ES-I3 (cell line): ENCODE results near the gene PLPP6.
A peak's percentile ranks its signal among the peaks of the same experiment; 100 is the strongest.

ENCODE experiments used
- H3K36me3 ChIP-seq: 2 replicates; pipeline ENCODE4 v1.6.1; 2013; ENCODE audit warnings: mild to moderate bottlenecking, low read length, control low read depth, moderate library complexity; ENCODE audit not compliant: insufficient read depth
- H3K4me1 ChIP-seq: 2 replicates; pipeline ENCODE4 v1.6.1; 2013; ENCODE audit warnings: mild to moderate bottlenecking, control low read depth, low read length; ENCODE audit not compliant: insufficient read depth
- H3K9ac ChIP-seq: 2 replicates; pipeline ENCODE4 v1.6.1; 2013; ENCODE audit warnings: low read depth, mild to moderate bottlenecking, low read length, moderate library complexity
- H3K9me3 ChIP-seq: 2 replicates; pipeline ENCODE4 v1.6.1; 2013; ENCODE audit warnings: mild to moderate bottlenecking, low read length, moderate library complexity; ENCODE audit not compliant: control insufficient read depth, insufficient read depth

PLPP6 gene

GRCh38 chr9:4662108-4662988 is at the start of gene PLPP6:
Gene PLPP6 (plus strand): TSS chr9:4662294. CDS start chr9:4662376, 82 bp downstream.
- H3K9me3 ChIP-seq: no peaks in the 10 kb centered on the region
- peaks cover 6% of the 10 kb centered on the region; the same call in 1 of the 2 replicates for H3K4me1 ChIP-seq
- peak within 1 kb of the TSS; percentile 77 for H3K9ac ChIP-seq
- no peaks in the 10 kb centered on the region for H3K36me3 ChIP-seq

- Histone ChIP-seq H3K36me3 (no peaks in the 10 kb centered on the region), H3K9me3 (no peaks in the 10 kb centered on the region), H3K4me1 (peaks cover 23% of the 10 kb centered on the region), H3K9ac (no peak overlapping the region)
Measured at GRCh38 chr9:4614627-4615026, 47.5 kb upstream of the PLPP6 start.

- no peaks in the 10 kb centered on the region for H3K9me3 ChIP-seq
- H3K9ac ChIP-seq: no peak overlapping the region
- H3K36me3 ChIP-seq: no peaks in the 10 kb centered on the region
- peaks cover 28% of the 10 kb centered on the region for H3K4me1 ChIP-seq
Measured at GRCh38 chr9:4615251-4615650, 46.8 kb upstream of the PLPP6 start.

GRCh38 chr9:4615778-4616177 is 46.3 kb upstream of the PLPP6 start:
- H3K9me3 ChIP-seq: no peaks in the 10 kb centered on the region
- no peaks in the 10 kb centered on the region for H3K36me3 ChIP-seq
- no peak overlapping the region for H3K9ac ChIP-seq
- H3K4me1 ChIP-seq: peaks cover 33% of the 10 kb centered on the region

GRCh38 chr9:4617752-4618151 is 44.3 kb upstream of the PLPP6 start:
- Histone ChIP-seq H3K9me3 (no peaks in the 10 kb centered on the region), H3K9ac (no peak overlapping the region), H3K4me1 (peaks cover 48% of the 10 kb centered on the region), H3K36me3 (no peaks in the 10 kb centered on the region)

- Histone ChIP-seq H3K4me1 (peaks cover 48% of the 10 kb centered on the region), H3K36me3 (no peaks in the 10 kb centered on the region), H3K9ac (no peak overlapping the region), H3K9me3 (no peaks in the 10 kb centered on the region)
Measured at GRCh38 chr9:4618700-4619099, 43.4 kb upstream of the PLPP6 start.

- Histone ChIP-seq H3K9ac (no peak overlapping the region), H3K36me3 (no peaks in the 10 kb centered on the region), H3K9me3 (no peaks in the 10 kb centered on the region), H3K4me1 (peaks cover 47% of the 10 kb centered on the region)
Measured at GRCh38 chr9:4620057-4620765, 41.9 kb upstream of the PLPP6 start.

GRCh38 chr9:4620881-4621555 is 41.1 kb upstream of the PLPP6 start:
- H3K4me1 ChIP-seq: peaks cover 45% of the 10 kb centered on the region
- H3K36me3 ChIP-seq: no peaks in the 10 kb centered on the region
- no peaks in the 10 kb centered on the region for H3K9me3 ChIP-seq
- no peak overlapping the region for H3K9ac ChIP-seq

GRCh38 chr9:4622016-4622415 is 40.1 kb upstream of the PLPP6 start:
- H3K4me1 ChIP-seq: peaks cover 47% of the 10 kb centered on the region
- no peaks in the 10 kb centered on the region for H3K36me3 ChIP-seq
- H3K9ac ChIP-seq: no peak overlapping the region
- H3K9me3 ChIP-seq: no peaks in the 10 kb centered on the region

GRCh38 chr9:4630836-4631235 is 31.3 kb upstream of the PLPP6 start:
- no peaks in the 10 kb centered on the region for H3K36me3 ChIP-seq
- no peak overlapping the region for H3K9ac ChIP-seq
- no peaks in the 10 kb centered on the region for H3K9me3 ChIP-seq
- H3K4me1 ChIP-seq: peaks cover 14% of the 10 kb centered on the region

GRCh38 chr9:4638968-4639367 is 23.1 kb upstream of the PLPP6 start:
- H3K4me1 ChIP-seq: no peaks in the 10 kb centered on the region; the same call in 1 of the 2 replicates
- no peaks in the 10 kb centered on the region for H3K36me3 ChIP-seq
- H3K9ac ChIP-seq: no peak overlapping the region
- no peaks in the 10 kb centered on the region for H3K9me3 ChIP-seq

- Histone ChIP-seq H3K9ac (no peak overlapping the region), H3K9me3 (no peaks in the 10 kb centered on the region)
Measured at GRCh38 chr9:4639420-4639819, 22.7 kb upstream of the PLPP6 start.

GRCh38 chr9:4640027-4640426 is 22.1 kb upstream of the PLPP6 start:
- Histone ChIP-seq H3K36me3 (no peaks in the 10 kb centered on the region), H3K9me3 (no peaks in the 10 kb centered on the region), H3K4me1 (no peaks in the 10 kb centered on the region; the same call in 1 of the 2 replicates), H3K9ac (no peak overlapping the region)

More at GRCh38 chr9:4639420-4639819, 22.7 kb upstream of the PLPP6 start:
- Histone ChIP-seq H3K4me1 (no peaks in the 10 kb centered on the region; the same call in 1 of the 2 replicates), H3K36me3 (no peaks in the 10 kb centered on the region)

GRCh38 chr9:4642351-4642750 is 19.7 kb upstream of the PLPP6 start:
- no peak overlapping the region for H3K9ac ChIP-seq
- no peaks in the 10 kb centered on the region for H3K9me3 ChIP-seq
- no peaks in the 10 kb centered on the region; the same call in 1 of the 2 replicates for H3K4me1 ChIP-seq
- no peaks in the 10 kb centered on the region for H3K36me3 ChIP-seq
